Upper lobe of left lung (tissue), 6 donors: ENCODE results near the gene DMD. TPM values are rescaled to one million over a fixed set of nuclear protein-coding genes. Genes with fewer than 3 reads are reported as not detected.

Experiments used
- ATAC-seq, 2 donors: fragments of 200-7000 bp; cut with Tn5 transposase; one replicate each; pipeline ENCODE4 v1.9.1; 2022; ENCODE audit warnings: mild to moderate bottlenecking in 2 of 2, moderate library complexity in 2 of 2; ENCODE audit not compliant: low FRiP score in 2 of 2
- DNase-seq, 2 donors: peaks; one replicate each; pipeline ENCODE4 v3.0.0-alpha.2; 2019 to 2020
- H3K27ac ChIP-seq, 4 donors: fragments of 200-600 bp; sonication (generic); one replicate each; pipeline ENCODE4 v1.5.1; 2016 to 2019
- H3K27me3 ChIP-seq, 4 donors: fragments of 200-600 bp; sonication (generic); one replicate each; pipeline ENCODE4 v1.5.1; 2017 to 2019
- H3K36me3 ChIP-seq, 4 donors: fragments of 200-600 bp; sonication (generic); one replicate each; pipeline ENCODE4 v1.5.1; 2016 to 2019
- H3K4me1 ChIP-seq, 4 donors: fragments of 200-600 bp; sonication (generic); one replicate each; pipeline ENCODE4 v1.5.1; 2018 to 2019
- H3K4me3 ChIP-seq, 4 donors: fragments of 200-600 bp; sonication (generic); one replicate each; pipeline ENCODE4 v1.5.1; 2017 to 2019; ENCODE audit warnings: mild to moderate bottlenecking in 2 of 4, moderate library complexity in 1 of 4
- H3K9me3 ChIP-seq, 4 donors: fragments of 200-600 bp; sonication (generic); one replicate each; pipeline ENCODE4 v1.5.1; 2018 to 2019
- EP300 ChIP-seq, 4 donors: sonication (generic); formaldehyde crosslinking; IDR thresholded peaks; one replicate each; pipeline ENCODE4 v1.5.1; 2017; ENCODE audit warnings: antibody characterized with exemption in 4 of 4, control low read depth in 2 of 4
- POLR2A ChIP-seq, 4 donors: fragments of 450-650 bp; IDR thresholded peaks; one replicate each; pipeline ENCODE4 v1.5.1; 2016 to 2017; ENCODE audit warnings: antibody characterized with exemption in 4 of 4, mild to moderate bottlenecking in 2 of 4
- POLR2AphosphoS5 ChIP-seq, 2 donors: sonication (generic); formaldehyde crosslinking; IDR thresholded peaks; one replicate each; pipeline ENCODE4 v1.5.1; 2017; ENCODE audit warnings: antibody characterized with exemption in 2 of 2
- WGBS, 2 donors: methylation state at CpG; one replicate each; pipeline ENCODE4 v1.1.5; 2017 to 2018; 5-methylcytosine and 5-hydroxymethylcytosine counted together
- total RNA-seq, 6 donors: library from RNA; depleted of rRNA in 4 of 6; stranded (reverse); fragments of >200 nt in 4 of 6; gene quantifications; one replicate each; pipeline versions ENCODE4 v1.1.0 to v1.2.1, GENCODE V29; 2016 to 2021
- TF ChIP-seq, protein P1 (sequence below), 6 experiments: fragments of 450-650 bp in 4 of 6; fragments of 200-600 bp in 2 of 6; sonication (generic) in 2 of 6; IDR thresholded peaks; one replicate each; pipeline ENCODE4 v1.5.1; 2016 to 2019; ENCODE audit warnings: antibody characterized with exemption in 6 of 6
- donor health status: DM: no; HTN: no; CAD: no; lungs with moderate emphysema.
- donor health status: DM: no; HTN: yes; CAD: no; lungs with severe emphysema.

DMD gene
- total RNA-seq, 6 donors from 2014 or later = 12.5 to 37.0 (median 24.0) TPM

DNA sequence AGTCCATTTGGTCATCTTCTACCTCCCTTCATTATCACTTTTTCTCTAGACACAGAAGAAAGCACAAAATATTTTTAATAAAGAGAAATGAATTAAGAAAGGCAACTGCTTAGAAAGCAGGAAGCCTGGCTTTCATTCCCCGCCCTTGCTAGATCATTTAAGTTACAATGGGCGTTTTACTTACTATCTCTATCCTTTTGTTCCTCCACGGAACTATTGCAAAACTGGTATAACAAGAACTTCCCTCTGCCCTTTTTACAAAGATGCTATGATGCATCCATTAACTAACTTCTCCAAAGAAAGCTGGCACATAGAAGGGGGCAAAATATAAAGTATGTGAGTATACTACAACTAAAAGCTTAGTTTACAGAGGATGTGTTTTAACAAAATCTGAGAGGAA is 1705.0 kb downstream of the DMD start:
- H3K27ac ChIP-seq = no peak overlapping the region
- TF ChIP-seq EP300 (IDR thresholded peaks at IDR 0.05) = no peak
- TF ChIP-seq POLR2AphosphoS5 (IDR thresholded peaks at IDR 0.05) = no peak
- TF ChIP-seq, protein P1, sequence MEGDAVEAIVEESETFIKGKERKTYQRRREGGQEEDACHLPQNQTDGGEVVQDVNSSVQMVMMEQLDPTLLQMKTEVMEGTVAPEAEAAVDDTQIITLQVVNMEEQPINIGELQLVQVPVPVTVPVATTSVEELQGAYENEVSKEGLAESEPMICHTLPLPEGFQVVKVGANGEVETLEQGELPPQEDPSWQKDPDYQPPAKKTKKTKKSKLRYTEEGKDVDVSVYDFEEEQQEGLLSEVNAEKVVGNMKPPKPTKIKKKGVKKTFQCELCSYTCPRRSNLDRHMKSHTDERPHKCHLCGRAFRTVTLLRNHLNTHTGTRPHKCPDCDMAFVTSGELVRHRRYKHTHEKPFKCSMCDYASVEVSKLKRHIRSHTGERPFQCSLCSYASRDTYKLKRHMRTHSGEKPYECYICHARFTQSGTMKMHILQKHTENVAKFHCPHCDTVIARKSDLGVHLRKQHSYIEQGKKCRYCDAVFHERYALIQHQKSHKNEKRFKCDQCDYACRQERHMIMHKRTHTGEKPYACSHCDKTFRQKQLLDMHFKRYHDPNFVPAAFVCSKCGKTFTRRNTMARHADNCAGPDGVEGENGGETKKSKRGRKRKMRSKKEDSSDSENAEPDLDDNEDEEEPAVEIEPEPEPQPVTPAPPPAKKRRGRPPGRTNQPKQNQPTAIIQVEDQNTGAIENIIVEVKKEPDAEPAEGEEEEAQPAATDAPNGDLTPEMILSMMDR (IDR thresholded peaks at IDR 0.05) = no peak
- TF ChIP-seq POLR2A (IDR thresholded peaks at IDR 0.05) = no peak
- no peak for ATAC-seq
- DNase-seq = no peak
- no peaks in the 10 kb centered on the region for H3K27me3 ChIP-seq
- H3K4me1 ChIP-seq = no peaks in the 10 kb centered on the region
- WGBS, 2 donors = 50 to 53% methylated on average over 3 of the region's 3 CpGs
- H3K36me3 ChIP-seq = no peaks in the 10 kb centered on the region
- no peaks in the 10 kb centered on the region for H3K9me3 ChIP-seq
- H3K4me3 ChIP-seq = no peak overlapping the region

DNA sequence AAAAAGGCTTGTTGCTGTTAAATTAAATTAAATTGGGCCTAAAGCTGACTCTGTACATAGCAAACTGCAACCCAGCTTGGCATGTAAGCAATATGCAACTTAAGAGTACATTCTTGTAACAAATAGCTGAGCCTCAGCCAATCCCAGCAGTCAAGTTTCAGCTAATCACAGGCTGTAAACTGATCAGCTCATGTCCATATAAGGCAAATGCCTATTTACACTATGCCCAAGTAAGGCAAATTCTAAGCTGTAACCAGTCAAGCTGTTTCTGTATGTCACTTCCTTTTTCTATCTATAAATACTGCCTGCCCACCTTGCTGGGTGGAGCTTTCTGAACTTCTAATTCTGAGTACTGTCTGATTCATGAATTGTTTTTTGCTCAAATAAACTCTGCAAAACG is 1710.4 kb downstream of the DMD start:
- no peaks in the 10 kb centered on the region for H3K4me1 ChIP-seq
- no peaks in the 10 kb centered on the region for H3K36me3 ChIP-seq
- ATAC-seq (no peak), DNase-seq (no peak)
- WGBS, 2 donors = 29 to 73% methylated on average over 1 of the region's 1 CpG
- no peak overlapping the region for H3K4me3 ChIP-seq
- no peak overlapping the region for H3K27ac ChIP-seq
- no peaks in the 10 kb centered on the region for H3K27me3 ChIP-seq
- TF ChIP-seq POLR2AphosphoS5 (IDR thresholded peaks at IDR 0.05) (no peak), EP300 (IDR thresholded peaks at IDR 0.05) (no peak), POLR2A (IDR thresholded peaks at IDR 0.05) (no peak)
- TF ChIP-seq, protein P1 (IDR thresholded peaks at IDR 0.05) = no peak
- H3K9me3 ChIP-seq = no peaks in the 10 kb centered on the region

DNA sequence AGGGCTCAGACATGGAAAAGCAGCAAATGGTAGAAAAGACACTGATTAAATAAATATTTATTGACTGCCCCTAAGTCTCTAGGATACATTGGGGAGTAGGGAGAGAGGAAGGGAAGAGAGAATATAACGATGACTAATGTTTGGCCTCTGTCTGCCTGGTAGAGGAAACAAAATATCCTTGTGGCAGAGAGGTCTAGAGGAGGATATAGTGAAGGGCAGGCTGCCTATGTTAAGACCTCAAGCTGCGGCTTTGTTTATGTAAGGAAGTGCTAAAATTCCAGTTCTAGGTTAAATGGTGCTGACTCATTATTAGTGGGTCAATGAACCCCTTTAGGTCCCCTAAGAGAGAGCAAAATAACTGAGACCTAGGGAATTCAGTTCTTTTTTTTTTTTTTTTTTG is 1712.2 kb downstream of the DMD start:
- 51 to 58% methylated on average over 2 of the region's 2 CpGs for WGBS, 2 donors
- DNase-seq (no peak), ATAC-seq (no peak)
- Histone ChIP-seq H3K36me3 (no peaks in the 10 kb centered on the region), H3K27me3 (no peaks in the 10 kb centered on the region), H3K27ac (no peak overlapping the region), H3K4me1 (no peaks in the 10 kb centered on the region), H3K4me3 (no peak overlapping the region), H3K9me3 (no peaks in the 10 kb centered on the region)
- no peak for TF ChIP-seq EP300 (IDR thresholded peaks at IDR 0.05)
- TF ChIP-seq, protein P1 (IDR thresholded peaks at IDR 0.05) = no peak
- TF ChIP-seq POLR2AphosphoS5 (IDR thresholded peaks at IDR 0.05) = no peak

DNA sequence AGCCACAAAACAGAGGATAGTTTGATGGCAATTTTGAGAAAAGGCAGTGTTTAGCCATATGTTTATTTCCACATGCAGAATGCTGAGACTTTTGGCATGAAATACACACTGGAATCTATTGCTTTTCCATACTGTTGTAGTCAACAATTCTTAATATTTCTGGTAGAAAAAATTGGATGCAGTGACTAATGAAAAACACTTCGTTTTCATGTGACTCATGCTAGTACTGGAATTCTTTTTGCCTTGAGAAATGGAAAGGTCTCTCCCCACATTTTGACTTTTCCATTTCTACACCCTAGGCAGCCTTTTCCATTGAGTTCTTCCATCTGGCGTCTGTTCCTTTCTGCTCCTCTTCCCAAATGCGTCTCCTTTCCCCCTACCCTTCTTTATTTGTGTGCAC is 1714.3 kb downstream of the DMD start:
- no peaks in the 10 kb centered on the region for H3K36me3 ChIP-seq
- TF ChIP-seq POLR2AphosphoS5 (IDR thresholded peaks at IDR 0.05) (no peak), POLR2A (IDR thresholded peaks at IDR 0.05) (no peak), EP300 (IDR thresholded peaks at IDR 0.05) (no peak)
- TF ChIP-seq, protein P1 (IDR thresholded peaks at IDR 0.05) = no peak
- 66 to 85% methylated on average over 3 of the region's 3 CpGs for WGBS, 2 donors
- DNase-seq (no peak), ATAC-seq (no peak)
- H3K27ac ChIP-seq = no peak overlapping the region
- H3K9me3 ChIP-seq = no peaks in the 10 kb centered on the region
- no peak overlapping the region for H3K4me3 ChIP-seq
- no peaks in the 10 kb centered on the region for H3K27me3 ChIP-seq
- no peaks in the 10 kb centered on the region for H3K4me1 ChIP-seq

DNA sequence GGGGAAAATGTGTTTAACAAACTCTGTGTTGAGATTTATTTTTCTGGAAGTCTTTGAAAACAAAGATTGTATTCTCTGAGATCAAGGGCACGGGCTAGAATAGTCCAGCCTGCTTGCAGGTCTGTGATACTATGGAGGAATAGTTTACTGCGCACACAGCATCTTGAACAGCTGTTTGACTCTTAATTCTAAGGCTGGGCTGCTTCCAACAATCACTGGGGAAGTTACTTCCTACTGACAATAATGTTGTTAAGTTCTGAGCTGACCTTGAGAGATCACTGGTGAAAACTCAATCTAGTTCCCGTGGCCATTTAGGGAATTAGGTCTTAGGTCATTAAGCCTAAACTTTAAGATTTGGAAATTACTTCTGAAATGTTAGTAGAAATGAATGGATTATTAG is 1723.4 kb downstream of the DMD start:
- H3K9me3 ChIP-seq = no peaks in the 10 kb centered on the region
- no peaks in the 10 kb centered on the region for H3K36me3 ChIP-seq
- 70 to 85% methylated on average over 3 of the region's 3 CpGs for WGBS, 2 donors
- H3K27me3 ChIP-seq = no peaks in the 10 kb centered on the region
- H3K4me3 ChIP-seq = no peak overlapping the region
- TF ChIP-seq, protein P1 (IDR thresholded peaks at IDR 0.05) = no peak
- TF ChIP-seq POLR2AphosphoS5 (IDR thresholded peaks at IDR 0.05) (no peak), EP300 (IDR thresholded peaks at IDR 0.05) (no peak), POLR2A (IDR thresholded peaks at IDR 0.05) (no peak)
- DNase-seq (no peak), ATAC-seq (no peak)
- H3K4me1 ChIP-seq = no peaks in the 10 kb centered on the region
- H3K27ac ChIP-seq = no peak overlapping the region
